Transverse colon (tissue), 4 donors: ENCODE measurements around the gene PIK3IP1. TPM values are rescaled to one million over a fixed set of nuclear protein-coding genes. Genes with fewer than 3 reads are reported as not detected.

ENCODE experiments used
- DNase-seq: peaks from one replicate; pipeline ENCODE4 v3.0.0-alpha.2; 2019
- H3K27ac ChIP-seq, 4 donors: fragments of 200-600 bp; sonication (generic); 2 replicates each; pipeline ENCODE4 v1.5.1; 2016 to 2018; ENCODE audit warnings: inconsistent platforms in 4 of 4
- H3K27me3 ChIP-seq: fragments of 200-600 bp; sonication (generic); 2 replicates; pipeline ENCODE4 v1.5.1; 2017; ENCODE audit warnings: inconsistent platforms
- H3K36me3 ChIP-seq, 4 donors: fragments of 200-600 bp; sonication (generic); 2 replicates each; pipeline ENCODE4 v1.5.1; 2017 to 2019; ENCODE audit warnings: inconsistent platforms in 4 of 4
- H3K4me1 ChIP-seq, 4 donors: fragments of 200-600 bp; sonication (generic); 2 replicates each; pipeline ENCODE4 v1.5.1; 2017 to 2020; ENCODE audit warnings: inconsistent platforms in 4 of 4
- H3K4me3 ChIP-seq, 4 donors: fragments of 200-600 bp; sonication (generic); 1 replicate in 1 of 4; 2 replicates in 3 of 4; pipeline versions ENCODE4 v1.5.1 to v1.6.1; 2017 to 2019; ENCODE audit warnings: inconsistent platforms in 4 of 4
- H3K9me3 ChIP-seq, 2 donors: fragments of 200-600 bp; sonication (generic); 2 replicates each; pipeline ENCODE4 v1.5.1; 2017 to 2019; ENCODE audit warnings: inconsistent platforms in 2 of 2
- CTCF ChIP-seq, 5 experiments: fragments of 200-600 bp in 3 of 5; fragments of 450-650 bp in 2 of 5; sonication (generic) in 3 of 5; IDR thresholded peaks; 1 replicate in 2 of 5; 2 replicates in 3 of 5; pipeline ENCODE4 v1.5.1; 2016 to 2017; ENCODE audit warnings: antibody characterized with exemption in 5 of 5, inconsistent platforms in 3 of 5, mild to moderate bottlenecking in 2 of 5, moderate library complexity in 1 of 5
- EP300 ChIP-seq: sonication (generic); formaldehyde crosslinking; IDR thresholded peaks from one replicate; pipeline ENCODE4 v1.6.1; 2017; ENCODE audit warnings: antibody characterized with exemption, low read depth
- POLR2A ChIP-seq: fragments of 450-650 bp; IDR thresholded peaks from one replicate; pipeline ENCODE4 v1.6.1; 2016; ENCODE audit warnings: antibody characterized with exemption, mild to moderate bottlenecking, moderate library complexity
- POLR2AphosphoS5 ChIP-seq, 3 donors: sonication (generic); formaldehyde crosslinking; IDR thresholded peaks; one replicate each; pipeline ENCODE4 v1.6.1; 2016; ENCODE audit warnings: antibody characterized with exemption in 3 of 3
- WGBS, 2 donors: methylation state at CpG; one replicate each; pipeline ENCODE4 v1.1.5; 2018; ENCODE audit warnings: low coverage in 1 of 2; 5-methylcytosine and 5-hydroxymethylcytosine counted together
- in situ Hi-C, 4 donors: fragments of 200-750 bp; cut with MboI; loops; one replicate each; pipeline versions ENCODE4 v1.15.0 to v1.15.1; 2017; ENCODE audit warnings: low sequenced_read_pairs in 3 of 4, low pct_ligation_motif_present in 1 of 4, low pct_unique_long_range_greater_than_20kb in 1 of 4
- intact Hi-C: fragments of 100-400 bp; cut with DNase I; formaldehyde crosslinking; loops from one replicate; pipeline ENCODE4 v1.15.1; 2023; ENCODE audit warnings: low total_unique reads
- total RNA-seq, 4 donors: library from RNA; depleted of rRNA; stranded (reverse); fragments of >200 nt; gene quantifications; one replicate each; pipeline ENCODE4 v1.1.0, GENCODE V29; 2016

The PIK3IP1 gene
- total RNA-seq, 4 donors from 2014 or later: 11.6 to 46.7 (median 35.2) TPM

- H3K9me3 ChIP-seq: no peaks in the 10 kb centered on the region
- peak overlapping the region; percentile 62 to 77 (median 74) for H3K27ac ChIP-seq
- H3K4me1 ChIP-seq: peaks cover 20 to 53% (median 34%) of the 10 kb centered on the region in 4 donors
- intact Hi-C loops: loop anchor here (10.0 kb wide), 1 partner anchor 1861 kb away; the partner anchor contains the start of gene RFPL1
- 73 to 77% methylated on average over 3 of the region's 3 CpGs for WGBS, 2 donors
- DNase-seq: no peak
- H3K27me3 ChIP-seq: no peaks in the 10 kb centered on the region
- no peak overlapping the region for H3K4me3 ChIP-seq
- no peaks in the 10 kb centered on the region for H3K36me3 ChIP-seq
- in situ Hi-C loops: no loop called here
- TF ChIP-seq POLR2AphosphoS5 (IDR thresholded peaks at IDR 0.05): no peak
- TF ChIP-seq CTCF (IDR thresholded peaks at IDR 0.05): no peak
- no peak for TF ChIP-seq POLR2A
- TF ChIP-seq EP300: no peak
These were observed 3.1 kb upstream of the PIK3IP1 start for GRCh38 chr22:31295360-31295759.

- H3K27me3 ChIP-seq: no peaks in the 10 kb centered on the region
- H3K4me3 ChIP-seq: peak overlapping the region; percentile 62 to 82 (median 72)
- DNase-seq: peak; percentile 38
- H3K4me1 ChIP-seq: peaks cover 29 to 77% (median 44%) of the 10 kb centered on the region in 4 donors
- H3K36me3 ChIP-seq: peaks cover 0 to 4% (median 0%) of the 10 kb centered on the region in 4 donors
- H3K27ac ChIP-seq: peak overlapping the region; percentile 95 to 99 (median 98)
- WGBS, 2 donors: 0 to 2% methylated on average over 4 to 20 of the region's 20 CpGs
- in situ Hi-C loops: no loop called here
- TF ChIP-seq EP300 (no peak), POLR2AphosphoS5 (IDR thresholded peaks at IDR 0.05) (no peak), POLR2A (no peak), CTCF (IDR thresholded peaks at IDR 0.05) (no peak)
- intact Hi-C loops: loop anchor here (2.0 to 10.0 kb wide), 2 partner anchors 55 to 1857 kb away; partner anchors contain the start of genes PATZ1 and RFPL1
- H3K9me3 ChIP-seq: no peaks in the 10 kb centered on the region
These were observed 630 bp downstream of the PIK3IP1 start for GRCh38 chr22:31291481-31292235.

- peak overlapping the region; percentile 62 to 82 (median 72) for H3K4me3 ChIP-seq
- peak overlapping the region; percentile 95 to 99 (median 98) for H3K27ac ChIP-seq
- peaks cover 21 to 76% (median 36%) of the 10 kb centered on the region in 4 donors for H3K4me1 ChIP-seq
- DNase-seq: peak; percentile 98
- 0 to 1% methylated on average over 1 to 73 of the region's 95 CpGs for WGBS, 2 donors
- no peaks in the 10 kb centered on the region for H3K27me3 ChIP-seq
- intact Hi-C loops (loop anchor here (2.0 to 10.0 kb wide), 2 partner anchors 56 to 1856 kb away; partner anchors contain the start of genes PATZ1 and RFPL1), in situ Hi-C loops (no loop called here)
- no peaks in the 10 kb centered on the region for H3K9me3 ChIP-seq
- H3K36me3 ChIP-seq: peaks cover 0 to 4% (median 0%) of the 10 kb centered on the region in 4 donors
- TF ChIP-seq POLR2A (peak; percentile 98), POLR2AphosphoS5 (IDR thresholded peaks at IDR 0.05) (peak; percentile 98 to 99 (median 98)), EP300 (no peak), CTCF (IDR thresholded peaks at IDR 0.05) (no peak)
These were observed 1.5 kb downstream of the PIK3IP1 start for GRCh38 chr22:31290494-31291471.
